AG09309 (cell line): ENCODE measurements around the gene CCBE1.

Experiments
- DNase-seq: peaks from one replicate; pipeline ENCODE4 v3.0.0-alpha.2; 2010; ENCODE audit warnings: low read depth
- H3K4me3 ChIP-seq: 2 replicates; pipeline ENCODE4 v1.5.1; 2011; ENCODE audit warnings: mild to moderate bottlenecking, low read depth, low read length, moderate library complexity; ENCODE audit not compliant: control insufficient read depth
- TF ChIP-seq, protein P1 (sequence below): IDR thresholded peaks from 2 replicates; pipeline ENCODE4 v1.5.1; 2011; ENCODE audit warnings: mild to moderate bottlenecking, low read depth, low read length, inconsistent platforms; ENCODE audit not compliant: insufficient read depth, control insufficient read depth; ENCODE audit errors: missing control alignments

The CCBE1 gene

DNA sequence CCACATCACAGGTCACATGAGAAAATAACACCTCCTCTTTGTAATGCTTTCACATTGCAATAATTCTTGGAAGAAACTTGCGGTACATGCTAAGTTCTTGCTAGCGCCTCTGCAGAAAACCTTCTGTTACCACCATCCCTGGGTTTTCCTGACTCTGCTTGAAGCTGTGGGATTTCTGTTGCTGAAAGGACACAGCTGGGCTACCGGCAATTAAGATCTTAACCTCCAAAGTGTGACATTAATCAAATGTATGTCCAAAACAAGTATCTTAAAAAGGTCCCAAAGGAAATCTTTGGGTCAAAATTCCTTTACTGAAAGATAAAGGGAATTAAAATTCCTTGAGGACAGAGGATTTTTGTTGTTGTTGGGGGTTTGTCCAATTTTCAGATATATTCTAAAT lies 7.5 kb downstream of the CCBE1 start:
- DNase-seq: no peak
- TF ChIP-seq, protein P1, sequence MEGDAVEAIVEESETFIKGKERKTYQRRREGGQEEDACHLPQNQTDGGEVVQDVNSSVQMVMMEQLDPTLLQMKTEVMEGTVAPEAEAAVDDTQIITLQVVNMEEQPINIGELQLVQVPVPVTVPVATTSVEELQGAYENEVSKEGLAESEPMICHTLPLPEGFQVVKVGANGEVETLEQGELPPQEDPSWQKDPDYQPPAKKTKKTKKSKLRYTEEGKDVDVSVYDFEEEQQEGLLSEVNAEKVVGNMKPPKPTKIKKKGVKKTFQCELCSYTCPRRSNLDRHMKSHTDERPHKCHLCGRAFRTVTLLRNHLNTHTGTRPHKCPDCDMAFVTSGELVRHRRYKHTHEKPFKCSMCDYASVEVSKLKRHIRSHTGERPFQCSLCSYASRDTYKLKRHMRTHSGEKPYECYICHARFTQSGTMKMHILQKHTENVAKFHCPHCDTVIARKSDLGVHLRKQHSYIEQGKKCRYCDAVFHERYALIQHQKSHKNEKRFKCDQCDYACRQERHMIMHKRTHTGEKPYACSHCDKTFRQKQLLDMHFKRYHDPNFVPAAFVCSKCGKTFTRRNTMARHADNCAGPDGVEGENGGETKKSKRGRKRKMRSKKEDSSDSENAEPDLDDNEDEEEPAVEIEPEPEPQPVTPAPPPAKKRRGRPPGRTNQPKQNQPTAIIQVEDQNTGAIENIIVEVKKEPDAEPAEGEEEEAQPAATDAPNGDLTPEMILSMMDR: no peak
- H3K4me3 ChIP-seq: no peak overlapping the region

DNA sequence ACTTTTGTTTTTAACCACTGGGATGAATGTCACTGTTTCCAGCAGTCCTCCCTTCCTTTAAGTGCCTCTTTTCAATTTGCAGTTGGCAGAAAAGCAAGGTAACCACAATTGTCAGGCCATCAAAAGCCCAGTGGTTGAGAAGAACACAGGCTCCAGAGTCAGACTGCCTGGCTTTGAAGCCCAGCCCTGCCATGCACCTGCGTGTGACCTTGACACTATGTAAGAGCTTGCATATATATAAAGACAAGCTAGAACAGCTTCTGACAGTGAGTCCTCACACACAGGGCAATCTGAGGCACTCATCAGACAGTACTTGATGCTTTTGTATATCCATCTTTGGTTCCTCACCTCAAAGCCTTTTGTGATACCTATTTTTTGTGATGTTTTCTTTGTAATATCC lies 11.0 kb downstream of the CCBE1 start:
- TF ChIP-seq, protein P1: no peak
- H3K4me3 ChIP-seq: no peak overlapping the region
- no peak for DNase-seq

DNA sequence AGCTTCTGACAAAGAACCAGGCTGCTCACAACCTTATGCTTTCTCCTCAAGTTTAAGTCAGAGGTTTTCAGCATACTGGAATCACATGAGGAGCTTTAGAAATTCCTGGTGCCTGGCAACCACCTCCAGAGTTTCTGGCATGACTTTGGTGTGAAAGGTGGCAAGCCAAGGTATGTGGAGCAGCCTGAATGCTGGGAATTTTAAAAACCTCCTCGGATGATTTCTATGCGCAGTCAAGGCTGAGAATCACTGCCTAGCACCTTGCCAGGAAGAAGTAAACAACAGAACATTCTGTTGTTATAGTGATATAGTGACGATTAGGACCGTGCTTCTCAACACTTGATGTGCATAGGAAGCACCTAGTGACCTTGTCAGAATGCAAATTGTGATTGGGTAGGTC lies 11.7 kb downstream of the CCBE1 start:
- DNase-seq: no peak
- TF ChIP-seq, protein P1: no peak
- H3K4me3 ChIP-seq: no peak overlapping the region

- no peak overlapping the region for H3K4me3 ChIP-seq
- no peak for DNase-seq
- TF ChIP-seq, protein P1: no peak
Observed at GRCh38 chr18:59684777-59685176, 12.4 kb downstream of the CCBE1 start.

DNA sequence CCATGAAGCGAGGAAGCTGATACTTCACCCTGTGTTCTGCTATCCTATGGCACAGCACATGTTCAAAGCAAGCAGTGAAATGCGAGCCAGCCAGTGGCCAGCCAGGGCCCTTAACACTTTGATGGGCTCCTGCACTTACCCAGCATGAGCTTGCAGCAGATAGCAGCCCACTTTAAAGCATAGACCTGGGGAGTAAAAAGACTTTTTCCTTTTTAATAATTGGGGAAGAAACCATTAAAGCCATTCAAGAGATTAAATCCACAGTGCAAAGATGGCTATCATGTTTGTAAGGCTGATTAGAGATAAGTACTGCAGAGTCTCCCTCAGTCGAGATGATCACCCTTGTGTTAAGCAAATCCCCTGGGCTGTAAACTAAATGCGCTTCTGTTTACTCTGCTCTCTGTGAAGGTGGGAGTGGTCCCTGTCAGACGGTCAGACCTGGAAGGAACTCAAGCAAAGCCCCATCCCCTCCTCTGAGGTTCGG lies 15.7 kb downstream of the CCBE1 start:
- no peak overlapping the region for H3K4me3 ChIP-seq
- DNase-seq: no peak

GRCh38 chr18:59681051-59681450 lies 16.2 kb downstream of the CCBE1 start:
- no peak overlapping the region for H3K4me3 ChIP-seq

More for the DNA sequence above, 15.7 kb downstream of the CCBE1 start:
- TF ChIP-seq, protein P1: no peak

More at GRCh38 chr18:59681051-59681450, 16.2 kb downstream of the CCBE1 start:
- no peak for DNase-seq
- TF ChIP-seq, protein P1: no peak
